Endothelial cell of umbilical vein (primary cell): Measurements from ENCODE around the gene ISY1.

Experiments
- CTCF ChIP-seq, 2 donors: IDR thresholded peaks; 1 replicate in 1 of 2; 2 replicates in 1 of 2; pipeline ENCODE4 v1.5.1; 2011; ENCODE audit warnings: low read length in 2 of 2, mild to moderate bottlenecking in 2 of 2, moderate library complexity in 2 of 2, control low read depth in 1 of 2, inconsistent platforms in 1 of 2, low read depth in 1 of 2; ENCODE audit not compliant: insufficient read depth in 1 of 2; ENCODE audit errors: extremely low read depth in 1 of 2
- EZH2 ChIP-seq: IDR thresholded peaks from 2 replicates; pipeline ENCODE4 v1.6.1; 2012; ENCODE audit warnings: borderline replicate concordance, low read depth, mild to moderate bottlenecking, moderate library complexity, low read length, inconsistent platforms; ENCODE audit not compliant: severe bottlenecking
- FOS ChIP-seq: IDR thresholded peaks from 2 replicates; pipeline ENCODE4 v1.6.1; 2011; ENCODE audit warnings: mild to moderate bottlenecking, low read length, moderate library complexity, borderline replicate concordance; ENCODE audit not compliant: insufficient read depth
- GATA2 ChIP-seq: IDR thresholded peaks from 2 replicates; pipeline ENCODE4 v1.7.0; 2011; ENCODE audit warnings: low read depth, mild to moderate bottlenecking, moderate library complexity, mixed read lengths, low read length; ENCODE audit not compliant: insufficient read length, insufficient read depth
- JUN ChIP-seq: IDR thresholded peaks from 2 replicates; pipeline ENCODE4 v1.6.1; 2011; ENCODE audit warnings: borderline replicate concordance, low read depth; ENCODE audit not compliant: insufficient read length, insufficient read depth
- MAX ChIP-seq: IDR thresholded peaks from 2 replicates; pipeline ENCODE4 v1.6.1; 2011; ENCODE audit not compliant: insufficient read depth, insufficient read length
- MYC ChIP-seq: IDR thresholded peaks from one replicate; pipeline ENCODE4 v1.6.1; 2011; ENCODE audit warnings: mild to moderate bottlenecking, low read depth, low read length
- POLR2A ChIP-seq: IDR thresholded peaks from 2 replicates; pipeline ENCODE4 v1.6.1; 2012; ENCODE audit warnings: low read depth, mild to moderate bottlenecking, control low read depth, low read length
- POLR2AphosphoS5 ChIP-seq: IDR thresholded peaks from 2 replicates; pipeline ENCODE4 v1.6.1; 2012; ENCODE audit warnings: low read depth, mild to moderate bottlenecking, control low read depth, low read length, moderate library complexity; ENCODE audit not compliant: insufficient read depth

GRCh38 chr3:129081503-129081902 lies 79.4 kb downstream of the ISY1 start:
- TF ChIP-seq CTCF (IDR thresholded peaks at IDR 0.05; ENCODE audit: extremely low read depth in 1 of 2, insufficient read depth in 1 of 2, low read depth in 1 of 2, low read length in 2 of 2) (no peak), JUN (no peak), POLR2AphosphoS5 (no peak), POLR2A (no peak), EZH2 (no peak), MYC (no peak), MAX (no peak), GATA2 (no peak), FOS (no peak)
